HEK293 (cell line): Measurements from ENCODE around the gene PTGDR.
A peak's percentile ranks its signal among the peaks of the same experiment; 100 is the strongest.

ENCODE experiments used
- CTCF ChIA-PET: fragments of 350-600 bp; formaldehyde crosslinking; extraction: SDS; loops from one replicate; lab custom pipeline; 2021; ENCODE audit warnings: antibody characterized with exemption; lab: Yijun Ruan, JAX
- POLR2A ChIA-PET: fragments of 300-600 bp; formaldehyde crosslinking; extraction: SDS; loops from one replicate; lab custom pipeline; 2020; ENCODE audit warnings: antibody characterized with exemption, inconsistent platforms; lab: Yijun Ruan, JAX
- H3K27ac ChIP-seq: fragments of 200-500 bp; sonication (Bioruptor generic); 2 replicates; pipeline ENCODE4 v1.5.1; 2014; ENCODE audit warnings: low read depth, low read length, control low read depth, inconsistent platforms; ENCODE audit errors: extremely low read depth
- H3K36me3 ChIP-seq, 2 experiments: fragments of 200-500 bp in 1 of 2; sonication (Bioruptor generic) in 1 of 2; 1 replicate in 1 of 2; 2 replicates in 1 of 2; pipeline ENCODE4 v1.5.1; 2014 to 2017; ENCODE audit warnings: inconsistent platforms in 2 of 2, low read length in 2 of 2; ENCODE audit not compliant: control insufficient read depth in 2 of 2, insufficient read depth in 1 of 2
- H3K4me1 ChIP-seq: fragments of 200-500 bp; sonication (Bioruptor generic); 2 replicates; pipeline ENCODE4 v1.5.1; 2014; ENCODE audit warnings: mild to moderate bottlenecking, low read length, inconsistent platforms; ENCODE audit not compliant: control insufficient read depth, insufficient read depth
- H3K4me3 ChIP-seq: 2 replicates; pipeline ENCODE4 v1.5.1; 2011; ENCODE audit warnings: low read depth, mild to moderate bottlenecking, control low read depth, low read length, moderate library complexity
- H3K9me3 ChIP-seq: fragments of 200-500 bp; sonication (Bioruptor generic); 2 replicates; pipeline ENCODE4 v1.5.1; 2014; ENCODE audit warnings: low read depth, low read length, inconsistent platforms; ENCODE audit not compliant: control insufficient read depth, insufficient read depth
- GLI2 ChIP-seq: fragments of 450-650 bp; formaldehyde crosslinking; IDR thresholded peaks from 2 replicates; pipeline ENCODE4; 2017; ENCODE audit warnings: missing biosample characterization, missing genetic modification characterization, low read depth, borderline replicate concordance
- IKZF3 ChIP-seq: fragments of 450-650 bp; IDR thresholded peaks from 2 replicates; pipeline ENCODE4 v1.5.0; 2018; ENCODE audit warnings: missing biosample characterization, mild to moderate bottlenecking, missing genetic modification characterization, moderate library complexity
- KLF1 ChIP-seq: fragments of 450-650 bp; formaldehyde crosslinking; IDR thresholded peaks from 2 replicates; pipeline ENCODE4 v1.5.1; 2016; ENCODE audit warnings: missing biosample characterization, missing genetic modification characterization
- KLF7 ChIP-seq: fragments of 450-650 bp; formaldehyde crosslinking; IDR thresholded peaks from 2 replicates; pipeline ENCODE4 v1.5.1; 2016; ENCODE audit warnings: missing biosample characterization, missing genetic modification characterization, borderline replicate concordance
- SCRT1 ChIP-seq: fragments of 450-650 bp; formaldehyde crosslinking; IDR thresholded peaks from 2 replicates; pipeline ENCODE4 v1.5.1; 2016; ENCODE audit warnings: missing biosample characterization, missing genetic modification characterization, borderline replicate concordance
- ZNF169 ChIP-seq: fragments of 450-650 bp; formaldehyde crosslinking; IDR thresholded peaks from 2 replicates; pipeline ENCODE4 v1.5.1; 2016; ENCODE audit warnings: missing biosample characterization, missing genetic modification characterization
- ZNF202 ChIP-seq: fragments of 450-650 bp; formaldehyde crosslinking; IDR thresholded peaks from 2 replicates; pipeline ENCODE4 v1.5.1; 2016; ENCODE audit warnings: missing biosample characterization, missing genetic modification characterization, borderline replicate concordance
- ZNF23 ChIP-seq: fragments of 450-650 bp; formaldehyde crosslinking; IDR thresholded peaks from 2 replicates; pipeline ENCODE4 v1.5.1; 2016; ENCODE audit warnings: missing biosample characterization, missing genetic modification characterization, borderline replicate concordance
- ZNF24 ChIP-seq: fragments of 450-650 bp; formaldehyde crosslinking; IDR thresholded peaks from 2 replicates; pipeline ENCODE4 v1.5.1; 2016; ENCODE audit warnings: missing biosample characterization, missing genetic modification characterization
- ZNF518A ChIP-seq: fragments of 450-650 bp; formaldehyde crosslinking; conservative IDR thresholded peaks from 2 replicates; pipeline ENCODE4 v1.5.1; 2016; ENCODE audit warnings: low read depth, missing biosample characterization, missing genetic modification characterization
- ZNF549 ChIP-seq: fragments of 450-650 bp; IDR thresholded peaks from 2 replicates; pipeline ENCODE4 v1.5.1; 2018; ENCODE audit warnings: missing biosample characterization, missing genetic modification characterization, mild to moderate bottlenecking, inconsistent platforms, moderate library complexity
- ZNF624 ChIP-seq: fragments of 450-650 bp; formaldehyde crosslinking; IDR thresholded peaks from 2 replicates; pipeline ENCODE4 v1.5.1; 2017; ENCODE audit warnings: missing biosample characterization, missing genetic modification characterization
- ZNF654 ChIP-seq: fragments of 450-650 bp; formaldehyde crosslinking; IDR thresholded peaks from 2 replicates; pipeline ENCODE4 v1.5.1; 2016; ENCODE audit warnings: low read depth, missing biosample characterization, missing genetic modification characterization
- ZNF677 ChIP-seq: fragments of 450-650 bp; IDR thresholded peaks from 2 replicates; pipeline ENCODE4 v1.5.0; 2018; ENCODE audit warnings: missing biosample characterization, mild to moderate bottlenecking, missing genetic modification characterization, moderate library complexity
- ZNF707 ChIP-seq: fragments of 450-650 bp; formaldehyde crosslinking; IDR thresholded peaks from 2 replicates; pipeline ENCODE4 v1.5.1; 2016; ENCODE audit warnings: missing biosample characterization, missing genetic modification characterization
- ZNF76 ChIP-seq: fragments of 450-650 bp; formaldehyde crosslinking; IDR thresholded peaks from 2 replicates; pipeline ENCODE4; 2016; ENCODE audit warnings: low read depth, missing biosample characterization, missing genetic modification characterization, borderline replicate concordance
- TF ChIP-seq, protein P1 (sequence below): fragments of 450-650 bp; formaldehyde crosslinking; IDR thresholded peaks from 2 replicates; pipeline ENCODE4 v1.5.1; 2016; ENCODE audit warnings: missing biosample characterization, missing genetic modification characterization

The PTGDR gene

DNA sequence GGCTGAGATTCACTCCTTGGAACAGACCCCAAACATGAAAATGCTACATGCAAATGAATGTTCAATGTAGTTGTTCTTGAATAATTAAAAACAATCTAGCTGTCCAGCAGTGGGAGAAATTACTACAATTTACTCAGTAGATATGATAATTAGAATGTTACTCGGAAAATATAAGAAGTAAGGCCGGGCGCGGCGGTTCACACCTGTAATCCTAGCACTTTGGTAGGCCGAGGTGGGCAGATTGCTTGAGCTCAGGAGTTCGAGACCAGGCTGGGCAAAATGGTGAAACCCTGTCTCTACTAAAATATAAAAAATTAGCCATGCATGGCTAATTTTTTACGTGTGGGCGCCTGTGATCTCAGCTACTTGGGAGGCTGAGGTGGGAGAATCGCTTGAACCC lies 31.3 kb downstream of the PTGDR start:
- ChIA-PET POLR2A (no interaction called here), CTCF (interaction anchor here (0.6 to 2.3 kb wide), 15 partner anchors 8 to 1030 kb away, joined by 3 to 9 read pairs (median 4); no protein-coding TSS in a partner anchor)
- H3K4me1 ChIP-seq = no peaks in the 10 kb centered on the region
- H3K36me3 ChIP-seq = no peaks in the 10 kb centered on the region
- TF ChIP-seq GLI2 (tag by site-specific recombination) (no peak), ZNF202 (tag by site-specific recombination) (no peak), ZNF24 (tag by site-specific recombination) (no peak), ZNF549 (no peak), ZNF707 (tag by site-specific recombination) (no peak), KLF7 (tag by site-specific recombination) (no peak), ZNF518A (no peak), SCRT1 (tag by site-specific recombination) (no peak), KLF1 (no peak), ZNF677 (tag by site-specific recombination) (no peak), ZNF76 (tag by site-specific recombination) (no peak)
- TF ChIP-seq, protein P1, sequence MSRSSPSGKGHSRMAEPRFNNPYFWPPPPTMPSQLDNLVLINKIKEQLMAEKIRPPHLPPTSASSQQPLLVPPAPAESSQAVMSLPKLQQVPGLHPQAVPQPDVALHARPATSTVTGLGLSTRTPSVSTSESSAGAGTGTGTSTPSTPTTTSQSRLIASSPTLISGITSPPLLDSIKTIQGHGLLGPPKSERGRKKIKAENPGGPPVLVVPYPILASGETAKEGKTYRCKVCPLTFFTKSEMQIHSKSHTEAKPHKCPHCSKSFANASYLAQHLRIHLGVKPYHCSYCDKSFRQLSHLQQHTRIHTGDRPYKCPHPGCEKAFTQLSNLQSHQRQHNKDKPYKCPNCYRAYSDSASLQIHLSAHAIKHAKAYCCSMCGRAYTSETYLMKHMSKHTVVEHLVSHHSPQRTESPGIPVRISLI (tag by site-specific recombination) = no peak
- no peak overlapping the region for H3K4me3 ChIP-seq
- no peak overlapping the region for H3K27ac ChIP-seq
- H3K9me3 ChIP-seq = no peaks in the 10 kb centered on the region; the same call in 1 of the 2 replicates

GRCh38 chr14:52299692-52300278 lies 32.3 kb downstream of the PTGDR start:
- CTCF ChIA-PET = interaction anchor here (0.6 to 2.3 kb wide), 27 partner anchors 9 to 1029 kb away, joined by 3 to 9 read pairs (median 4); no protein-coding TSS in a partner anchor
- no peak overlapping the region for H3K4me3 ChIP-seq
- no peaks in the 10 kb centered on the region for H3K4me1 ChIP-seq
- no peak for TF ChIP-seq ZNF624 (tag by site-specific recombination)
- TF ChIP-seq ZNF654 (tag by site-specific recombination) = peak; percentile 67
- TF ChIP-seq ZNF169 = no peak
- TF ChIP-seq, all 188 proteins: peak for 1
- H3K9me3 ChIP-seq = no peaks in the 10 kb centered on the region; the same call in 1 of the 2 replicates
- H3K36me3 ChIP-seq = no peaks in the 10 kb centered on the region
- H3K27ac ChIP-seq = no peak overlapping the region
- POLR2A ChIA-PET = no interaction called here

DNA sequence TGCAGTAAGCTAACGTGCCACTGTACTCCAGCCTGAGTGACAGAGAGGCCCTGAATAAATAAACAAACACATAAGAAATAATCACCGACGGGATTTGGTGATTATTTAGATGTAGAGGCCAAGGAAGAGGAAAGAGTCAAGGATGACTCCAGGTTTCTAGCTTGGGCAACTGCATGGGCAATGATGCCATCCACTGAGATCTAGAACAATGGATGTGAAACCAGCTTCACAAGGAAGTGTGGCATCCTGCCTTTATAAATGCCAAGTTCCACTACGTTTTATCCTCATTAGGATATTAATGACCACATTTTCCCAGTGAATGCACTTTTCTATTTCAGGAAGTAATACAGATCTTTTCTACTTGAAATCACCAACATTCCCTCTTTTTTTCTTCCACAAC lies 35.7 kb downstream of the PTGDR start:
- Histone ChIP-seq H3K36me3 (no peaks in the 10 kb centered on the region), H3K27ac (no peak overlapping the region), H3K4me1 (no peaks in the 10 kb centered on the region), H3K4me3 (no peak overlapping the region), H3K9me3 (no peaks in the 10 kb centered on the region; the same call in 1 of the 2 replicates)
- POLR2A ChIA-PET = no interaction called here
- no peak for TF ChIP-seq IKZF3 (tag by site-specific recombination)
- TF ChIP-seq ZNF23 (tag by site-specific recombination) = no peak
- CTCF ChIA-PET = interaction anchor here (2.0 kb wide), 1 partner anchor 11 kb away, joined by 8 read pairs; the partner anchor contains the start of gene PTGER2
